ENCODE measurements around the gene AGFG2. TPM values are rescaled to one million over a fixed set of nuclear protein-coding genes. Genes with fewer than 3 reads are reported as not detected.

Gene AGFG2
- total and polyA plus RNA-seq, 8 donors, result 7.9 to 154 (median 12.8) TPM

DNA sequence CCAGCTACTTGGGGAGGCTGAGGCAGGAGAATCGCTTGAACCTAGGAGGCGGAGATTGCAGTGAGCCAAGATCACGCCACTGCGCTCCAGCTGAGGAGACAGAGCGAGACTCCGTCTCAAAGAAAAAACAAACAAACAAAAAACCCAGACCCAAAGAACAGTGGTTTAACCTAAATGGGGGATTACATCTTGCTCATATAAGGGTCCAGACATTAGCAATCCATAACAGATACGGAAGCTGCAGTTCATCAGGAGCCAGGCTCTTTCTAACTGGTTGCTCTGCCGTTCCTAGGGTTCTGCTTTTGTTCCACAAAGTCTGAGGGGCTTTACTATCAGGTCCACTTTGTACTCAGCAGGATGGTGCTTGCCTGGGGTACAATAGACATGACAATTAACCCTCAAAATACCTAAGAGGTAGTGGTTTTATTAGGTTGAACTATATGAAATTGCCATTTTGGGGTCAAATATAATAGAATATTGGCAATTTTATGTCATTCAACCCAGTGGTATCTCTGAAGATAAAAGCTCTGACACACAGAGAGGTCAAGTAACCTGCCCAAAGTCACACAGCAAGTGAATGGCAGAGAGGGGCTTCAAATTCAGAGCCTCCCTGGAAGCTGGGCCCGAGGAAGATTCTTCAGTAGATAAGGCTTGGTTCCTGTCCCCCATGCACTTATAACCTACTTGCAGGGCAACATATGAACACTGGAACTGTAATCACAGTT lies 34.0 kb upstream of the AGFG2 start:
- no peak overlapping the region for H3K4me3 ChIP-seq
- H3K27ac ChIP-seq, result no peak overlapping the region
- no peaks in the 10 kb centered on the region for H3K36me3 ChIP-seq
- TF ChIP-seq POLR2A (IDR thresholded peaks at IDR 0.05) (no peak), EP300 (IDR thresholded peaks at IDR 0.05) (no peak), POLR2AphosphoS5 (IDR thresholded peaks at IDR 0.05) (no peak)
- TF ChIP-seq, protein P1, sequence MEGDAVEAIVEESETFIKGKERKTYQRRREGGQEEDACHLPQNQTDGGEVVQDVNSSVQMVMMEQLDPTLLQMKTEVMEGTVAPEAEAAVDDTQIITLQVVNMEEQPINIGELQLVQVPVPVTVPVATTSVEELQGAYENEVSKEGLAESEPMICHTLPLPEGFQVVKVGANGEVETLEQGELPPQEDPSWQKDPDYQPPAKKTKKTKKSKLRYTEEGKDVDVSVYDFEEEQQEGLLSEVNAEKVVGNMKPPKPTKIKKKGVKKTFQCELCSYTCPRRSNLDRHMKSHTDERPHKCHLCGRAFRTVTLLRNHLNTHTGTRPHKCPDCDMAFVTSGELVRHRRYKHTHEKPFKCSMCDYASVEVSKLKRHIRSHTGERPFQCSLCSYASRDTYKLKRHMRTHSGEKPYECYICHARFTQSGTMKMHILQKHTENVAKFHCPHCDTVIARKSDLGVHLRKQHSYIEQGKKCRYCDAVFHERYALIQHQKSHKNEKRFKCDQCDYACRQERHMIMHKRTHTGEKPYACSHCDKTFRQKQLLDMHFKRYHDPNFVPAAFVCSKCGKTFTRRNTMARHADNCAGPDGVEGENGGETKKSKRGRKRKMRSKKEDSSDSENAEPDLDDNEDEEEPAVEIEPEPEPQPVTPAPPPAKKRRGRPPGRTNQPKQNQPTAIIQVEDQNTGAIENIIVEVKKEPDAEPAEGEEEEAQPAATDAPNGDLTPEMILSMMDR (IDR thresholded peaks at IDR 0.05), result no peak
- H3K9me3 ChIP-seq, result no peaks in the 10 kb centered on the region
- intact Hi-C loops (cut with DNase I; ENCODE audit: low total_unique reads), result no loop called here
- 87 to 92% (median 89%) methylated on average over 9 of the region's 9 CpGs for WGBS, 5 donors
- no peak for DNase-seq
- peaks cover 0 to 5% (median 2%) of the 10 kb centered on the region in 4 donors for H3K4me1 ChIP-seq
- no peaks in the 10 kb centered on the region for H3K27me3 ChIP-seq

DNA sequence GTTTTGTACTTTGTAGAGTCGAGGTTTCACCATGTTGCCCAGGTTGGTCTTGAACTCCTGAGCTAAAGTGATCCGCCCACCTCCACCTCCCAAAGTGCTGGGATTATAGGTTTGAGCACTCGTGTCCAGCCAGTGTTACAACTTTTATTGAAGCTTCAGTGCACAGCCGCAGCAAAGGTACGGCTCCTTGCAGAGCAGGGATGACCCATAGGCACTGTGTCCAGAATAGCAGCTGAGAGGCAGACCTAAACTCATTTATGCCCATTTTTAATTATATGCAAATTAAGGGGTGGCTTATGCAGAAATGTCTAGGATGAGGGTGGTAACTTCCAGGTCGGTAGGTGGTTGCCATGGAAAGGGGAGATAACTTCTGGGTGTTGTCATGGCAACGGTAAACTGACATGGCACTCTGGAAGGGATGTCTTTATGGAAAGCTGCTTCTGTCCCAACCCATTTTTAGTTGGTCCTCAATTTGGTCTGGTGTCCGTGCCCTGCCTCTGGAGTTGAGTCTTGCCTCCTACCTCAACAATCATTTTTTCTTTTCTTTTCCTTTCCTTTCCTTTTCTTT lies 32.6 kb upstream of the AGFG2 start:
- no peaks in the 10 kb centered on the region for H3K36me3 ChIP-seq
- H3K9me3 ChIP-seq, result no peaks in the 10 kb centered on the region
- H3K27me3 ChIP-seq, result no peaks in the 10 kb centered on the region
- 62 to 70% (median 67%) methylated on average over 8 of the region's 8 CpGs for WGBS, 5 donors
- TF ChIP-seq EP300 (IDR thresholded peaks at IDR 0.05) (no peak), POLR2A (IDR thresholded peaks at IDR 0.05) (no peak), POLR2AphosphoS5 (IDR thresholded peaks at IDR 0.05) (no peak)
- TF ChIP-seq, protein P1 (IDR thresholded peaks at IDR 0.05), result no peak
- intact Hi-C loops (cut with DNase I; ENCODE audit: low total_unique reads), result no loop called here
- H3K4me1 ChIP-seq, result peaks cover 0 to 5% (median 2%) of the 10 kb centered on the region in 4 donors
- H3K27ac ChIP-seq, result no peak overlapping the region
- no peak for DNase-seq
- H3K4me3 ChIP-seq, result no peak overlapping the region

DNA sequence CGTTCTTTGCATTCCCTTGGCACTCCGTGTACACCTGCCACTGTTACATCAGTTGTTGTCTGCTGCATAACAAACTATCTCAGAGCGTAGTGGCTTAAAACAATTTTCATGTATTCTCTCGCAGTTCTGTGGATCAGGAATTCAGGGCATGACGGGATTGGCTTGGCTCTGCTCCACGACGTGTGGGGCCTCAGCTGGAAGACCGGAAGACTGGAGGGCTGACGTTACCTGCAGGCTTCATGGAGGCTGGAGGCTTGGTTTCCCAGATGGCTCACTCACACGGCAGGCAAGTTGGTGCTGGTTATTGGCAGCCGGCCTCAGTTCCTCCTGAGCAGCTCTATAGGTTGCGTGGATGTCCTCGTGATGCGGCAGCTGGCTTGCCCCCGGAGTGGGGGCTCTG lies 29.8 kb upstream of the AGFG2 start:
- no peak overlapping the region for H3K27ac ChIP-seq
- no peaks in the 10 kb centered on the region for H3K9me3 ChIP-seq
- peaks cover 0 to 5% (median 2%) of the 10 kb centered on the region in 4 donors for H3K4me1 ChIP-seq
- intact Hi-C loops (cut with DNase I; ENCODE audit: low total_unique reads), result no loop called here
- H3K36me3 ChIP-seq, result no peaks in the 10 kb centered on the region
- no peak overlapping the region for H3K4me3 ChIP-seq
- peak in 1 of 2 donors; percentile 74 for DNase-seq
- 54 to 68% (median 59%) methylated on average over 14 to 15 of the region's 15 CpGs for WGBS, 5 donors
- no peak for TF ChIP-seq POLR2A (IDR thresholded peaks at IDR 0.05)
- TF ChIP-seq, protein P1 (IDR thresholded peaks at IDR 0.05), result no peak
- TF ChIP-seq POLR2AphosphoS5 (IDR thresholded peaks at IDR 0.05), result no peak
- H3K27me3 ChIP-seq, result no peaks in the 10 kb centered on the region

DNA sequence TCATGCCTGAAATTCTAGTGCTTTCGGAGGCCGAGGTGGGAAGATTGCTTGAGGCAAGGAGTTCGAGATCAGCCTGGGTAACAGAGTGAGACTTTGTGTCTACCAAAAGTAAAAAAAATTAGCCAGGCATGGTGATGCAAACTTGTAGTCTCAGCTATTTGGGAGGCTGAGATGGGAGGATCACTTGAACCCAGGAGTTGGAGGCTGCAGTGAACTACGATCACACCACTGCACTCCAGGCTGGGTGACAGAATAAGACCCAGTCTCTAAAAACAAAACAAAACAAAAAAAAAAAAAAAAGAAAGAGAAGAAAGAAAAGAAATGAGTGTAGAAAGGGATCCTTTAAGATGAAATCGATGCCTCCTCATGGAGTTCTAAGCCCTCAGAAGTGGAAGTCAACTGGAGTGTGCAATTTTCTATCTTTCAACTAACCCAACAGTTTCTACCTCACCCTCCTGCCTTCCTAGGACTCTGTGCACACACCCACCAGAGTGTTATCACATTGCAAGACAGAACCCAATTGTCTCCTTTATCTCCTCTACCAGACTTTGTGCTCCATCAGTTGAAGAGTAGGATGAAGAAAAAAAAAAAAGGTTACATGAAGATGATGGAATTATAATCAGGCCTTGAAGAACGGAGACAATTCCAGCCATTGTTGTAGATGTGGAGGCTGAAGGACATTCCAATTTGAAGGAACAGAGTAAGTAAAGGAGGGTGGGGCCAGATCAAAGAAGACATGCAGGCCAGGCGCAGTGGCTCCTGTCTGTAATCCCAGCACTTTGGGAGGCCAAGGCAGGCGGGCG lies 28.4 kb upstream of the AGFG2 start:
- DNase-seq, result no peak
- intact Hi-C loops (cut with DNase I; ENCODE audit: low total_unique reads), result no loop called here
- no peak overlapping the region for H3K4me3 ChIP-seq
- no peaks in the 10 kb centered on the region for H3K36me3 ChIP-seq
- 85 to 90% (median 89%) methylated on average over 9 of the region's 9 CpGs for WGBS, 5 donors
- H3K27ac ChIP-seq, result no peak overlapping the region
- H3K9me3 ChIP-seq, result no peaks in the 10 kb centered on the region
- peaks cover 0 to 12% (median 3%) of the 10 kb centered on the region in 4 donors for H3K4me1 ChIP-seq
- TF ChIP-seq EP300 (IDR thresholded peaks at IDR 0.05), result no peak
- TF ChIP-seq POLR2A (IDR thresholded peaks at IDR 0.05), result no peak
- no peak for TF ChIP-seq POLR2AphosphoS5 (IDR thresholded peaks at IDR 0.05)
- TF ChIP-seq, protein P1 (IDR thresholded peaks at IDR 0.05), result no peak
- no peaks in the 10 kb centered on the region for H3K27me3 ChIP-seq

Data from stomach (tissue), 9 donors.